Nephron (organoid): ENCODE measurements around the gene PROK1.
A peak's percentile ranks its signal among the peaks of the same experiment; 100 is the strongest.

ENCODE experiments used
- H3K27ac Mint-ChIP-seq, 3 experiments: 2 replicates each; pipeline ENCODE4 v1.8.0; 2020; ENCODE audit warnings: mixed read lengths in 3 of 3, mild to moderate bottlenecking in 2 of 3, moderate library complexity in 1 of 3
- H3K27me3 Mint-ChIP-seq: 2 replicates; pipeline ENCODE4 v1.8.0; 2021; ENCODE audit warnings: low read depth, mild to moderate bottlenecking, moderate library complexity, mixed read lengths
- H3K36me3 Mint-ChIP-seq: 2 replicates; pipeline ENCODE4 v1.8.0; 2020; ENCODE audit warnings: low read depth, mixed read lengths
- H3K4me1 Mint-ChIP-seq: 2 replicates; pipeline ENCODE4 v1.8.0; 2020; ENCODE audit warnings: mixed read lengths
- H3K4me3 Mint-ChIP-seq, 3 experiments: 2 replicates each; pipeline ENCODE4 v1.8.0; 2020; ENCODE audit warnings: mild to moderate bottlenecking in 3 of 3, mixed read lengths in 3 of 3, moderate library complexity in 2 of 3
- H3K9me3 Mint-ChIP-seq: 2 replicates; pipeline ENCODE4 v1.8.0; 2020; ENCODE audit warnings: mixed read lengths
- TF ChIP-seq, protein P1 (sequence below), 3 experiments: fragments of 200-600 bp; sonication (generic); IDR thresholded peaks; one replicate each; pipeline ENCODE4 v1.5.0; 2021; ENCODE audit warnings: antibody characterized with exemption in 3 of 3; ENCODE audit not compliant: unreplicated experiment in 3 of 3

The PROK1 gene

DNA sequence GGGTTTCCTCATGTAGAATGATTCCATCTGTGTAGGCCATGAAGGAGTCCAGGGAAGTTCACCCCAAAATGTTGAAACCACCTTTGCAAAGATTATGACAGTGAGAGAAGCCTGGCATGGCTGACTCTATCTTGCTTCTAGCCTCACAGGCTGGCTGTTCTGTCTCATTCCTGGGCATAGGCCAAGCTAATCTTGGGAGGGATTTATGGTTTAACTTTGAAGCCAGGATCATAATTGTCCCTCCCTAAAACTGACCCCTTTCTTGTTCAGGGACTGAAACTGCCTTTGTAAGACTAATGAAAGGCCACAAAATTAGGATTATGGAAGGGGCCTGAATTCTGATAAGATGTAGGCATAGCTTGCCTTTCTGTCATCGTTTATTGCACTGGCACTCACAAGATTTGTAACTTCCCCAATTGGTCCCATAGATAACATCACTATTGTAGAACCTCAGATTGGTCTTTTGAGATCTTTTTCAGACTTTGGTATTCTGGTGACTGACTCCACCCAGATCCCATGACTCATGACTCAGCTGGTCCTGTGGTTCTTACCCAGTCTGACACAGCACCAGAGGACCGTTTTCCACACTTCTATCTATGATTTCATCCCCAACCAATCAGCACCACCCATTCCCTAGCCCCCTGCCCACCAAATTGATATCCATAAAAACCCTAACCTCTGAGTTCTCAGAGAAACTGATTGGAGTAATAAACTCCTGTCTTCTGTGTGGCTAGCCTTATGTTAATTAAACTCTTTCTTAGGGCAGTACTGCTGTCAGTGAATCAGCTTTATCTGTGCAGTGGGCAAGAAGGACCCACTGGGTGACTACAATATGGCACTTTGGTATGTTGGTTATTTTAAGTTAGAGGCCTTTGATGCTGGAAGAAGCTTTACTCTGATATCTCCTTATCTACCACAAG, 29.8 kb upstream of the PROK1 start:
- H3K9me3 Mint-ChIP-seq: peaks cover 2% of the 10 kb centered on the region
- TF ChIP-seq, protein P1, sequence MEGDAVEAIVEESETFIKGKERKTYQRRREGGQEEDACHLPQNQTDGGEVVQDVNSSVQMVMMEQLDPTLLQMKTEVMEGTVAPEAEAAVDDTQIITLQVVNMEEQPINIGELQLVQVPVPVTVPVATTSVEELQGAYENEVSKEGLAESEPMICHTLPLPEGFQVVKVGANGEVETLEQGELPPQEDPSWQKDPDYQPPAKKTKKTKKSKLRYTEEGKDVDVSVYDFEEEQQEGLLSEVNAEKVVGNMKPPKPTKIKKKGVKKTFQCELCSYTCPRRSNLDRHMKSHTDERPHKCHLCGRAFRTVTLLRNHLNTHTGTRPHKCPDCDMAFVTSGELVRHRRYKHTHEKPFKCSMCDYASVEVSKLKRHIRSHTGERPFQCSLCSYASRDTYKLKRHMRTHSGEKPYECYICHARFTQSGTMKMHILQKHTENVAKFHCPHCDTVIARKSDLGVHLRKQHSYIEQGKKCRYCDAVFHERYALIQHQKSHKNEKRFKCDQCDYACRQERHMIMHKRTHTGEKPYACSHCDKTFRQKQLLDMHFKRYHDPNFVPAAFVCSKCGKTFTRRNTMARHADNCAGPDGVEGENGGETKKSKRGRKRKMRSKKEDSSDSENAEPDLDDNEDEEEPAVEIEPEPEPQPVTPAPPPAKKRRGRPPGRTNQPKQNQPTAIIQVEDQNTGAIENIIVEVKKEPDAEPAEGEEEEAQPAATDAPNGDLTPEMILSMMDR (IDR thresholded peaks at IDR 0.05; ENCODE audit: unreplicated experiment in 3 of 3): no peak
- no peaks in the 10 kb centered on the region for H3K36me3 Mint-ChIP-seq
- no peak overlapping the region for H3K27ac Mint-ChIP-seq
- no peak overlapping the region for H3K4me3 Mint-ChIP-seq
- H3K27me3 Mint-ChIP-seq: peaks cover 4% of the 10 kb centered on the region
- peaks cover 11% of the 10 kb centered on the region for H3K4me1 Mint-ChIP-seq

DNA sequence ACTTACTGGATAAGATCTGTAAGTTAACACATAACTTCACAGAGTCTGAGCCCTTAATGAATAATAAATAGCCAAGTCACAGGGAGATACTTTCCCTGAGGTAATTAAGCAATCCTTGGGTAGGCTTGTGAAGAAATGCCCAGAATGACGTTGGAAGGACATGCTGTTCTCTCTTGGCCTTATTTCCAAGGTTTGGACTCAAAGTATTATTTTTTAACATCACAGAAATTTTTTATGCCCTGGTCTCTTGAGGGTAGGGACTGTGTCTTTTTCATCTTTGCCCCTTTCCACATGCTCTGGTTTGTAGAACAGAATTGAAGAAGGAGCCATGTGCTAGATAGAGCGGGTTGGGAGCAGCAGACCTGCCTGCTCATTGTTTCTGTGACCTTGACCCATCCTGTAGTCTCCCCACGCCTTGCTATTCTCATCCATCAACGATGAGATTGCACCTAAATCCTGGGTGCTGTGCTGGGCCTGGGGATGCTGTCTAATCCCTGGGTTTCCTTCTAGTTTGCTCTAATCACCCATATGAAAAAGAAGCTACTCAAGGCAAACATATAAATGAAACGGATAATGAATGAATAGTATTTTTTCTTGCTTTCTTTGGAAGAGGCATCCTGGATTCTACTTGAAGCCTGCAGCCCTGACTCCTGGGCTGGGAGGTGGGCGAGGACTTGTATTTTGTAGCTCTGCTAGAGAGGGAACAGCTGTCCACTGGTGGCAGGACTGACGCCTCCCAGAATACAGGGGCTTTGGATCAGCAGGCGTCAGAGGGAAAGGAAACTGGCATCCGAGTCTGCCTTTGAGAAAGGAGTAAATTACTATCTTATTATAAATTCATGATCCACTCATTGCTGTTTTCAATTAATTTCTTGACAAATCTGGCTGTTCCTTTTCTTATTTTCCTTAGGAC, 26.0 kb upstream of the PROK1 start:
- H3K27me3 Mint-ChIP-seq: peaks cover 11% of the 10 kb centered on the region
- no peak overlapping the region for H3K4me3 Mint-ChIP-seq
- peaks cover 11% of the 10 kb centered on the region for H3K4me1 Mint-ChIP-seq
- peak overlapping the region in 2 of 3 experiments; percentile 18 to 42 for H3K27ac Mint-ChIP-seq
- H3K36me3 Mint-ChIP-seq: no peaks in the 10 kb centered on the region
- TF ChIP-seq, protein P1 (IDR thresholded peaks at IDR 0.05; ENCODE audit: unreplicated experiment in 3 of 3): no peak
- H3K9me3 Mint-ChIP-seq: peaks cover 2% of the 10 kb centered on the region

DNA sequence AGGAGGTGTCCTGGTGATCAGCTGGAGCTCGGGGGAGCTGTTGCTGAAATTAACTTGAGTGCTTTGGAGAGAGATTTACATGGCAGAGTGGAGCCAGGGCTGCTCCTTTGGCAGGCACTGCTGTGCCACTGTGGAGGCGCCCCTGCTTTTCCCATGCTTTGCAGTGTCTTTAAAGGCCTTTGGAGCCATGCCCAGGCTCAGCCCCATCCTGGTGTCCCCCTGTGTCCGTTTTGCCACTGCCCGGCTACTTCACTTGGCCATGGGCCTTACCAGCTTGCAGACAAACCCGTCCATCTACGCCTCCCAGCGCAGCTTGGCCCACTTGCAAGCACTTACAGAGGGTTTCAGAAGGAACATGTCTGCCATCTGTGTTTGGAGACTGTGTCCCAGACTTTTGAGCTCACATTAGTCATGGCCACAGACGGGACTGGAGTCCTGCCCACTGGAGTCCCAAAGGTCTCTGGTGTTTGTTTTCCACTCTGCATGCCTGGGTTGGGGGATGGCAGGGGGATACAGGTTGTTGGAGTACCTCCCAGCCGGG, 25.3 kb upstream of the PROK1 start:
- Mint-ChIP-seq H3K27ac (peak overlapping the region in 2 of 3 experiments; percentile 18 to 42), H3K36me3 (no peaks in the 10 kb centered on the region), H3K4me1 (peaks cover 11% of the 10 kb centered on the region), H3K27me3 (peaks cover 17% of the 10 kb centered on the region), H3K9me3 (peaks cover 2% of the 10 kb centered on the region), H3K4me3 (no peak overlapping the region)
- TF ChIP-seq, protein P1 (IDR thresholded peaks at IDR 0.05; ENCODE audit: unreplicated experiment in 3 of 3): no peak

DNA sequence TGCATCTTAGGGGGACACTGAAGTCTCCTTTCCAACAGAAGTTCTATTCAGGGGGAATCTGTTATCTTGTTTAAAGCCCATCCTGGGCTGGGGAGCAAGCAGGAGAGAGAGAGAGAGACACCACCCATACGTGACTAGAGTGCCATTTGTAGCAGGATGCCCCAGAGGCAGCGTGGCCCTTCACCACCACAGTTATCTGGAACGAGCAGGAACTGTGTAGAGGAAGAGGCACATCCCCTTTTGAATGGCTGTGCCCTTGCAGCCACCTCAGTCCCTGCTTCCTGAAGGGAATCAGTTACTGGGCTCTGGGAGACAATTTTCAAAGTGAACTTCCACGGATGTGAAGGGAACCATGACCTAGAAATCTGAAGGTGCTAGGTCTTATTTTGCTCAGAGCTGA, 24.1 kb upstream of the PROK1 start:
- TF ChIP-seq, protein P1 (IDR thresholded peaks at IDR 0.05; ENCODE audit: unreplicated experiment in 3 of 3): no peak
- peaks cover 11% of the 10 kb centered on the region for H3K4me1 Mint-ChIP-seq
- H3K9me3 Mint-ChIP-seq: no peaks in the 10 kb centered on the region
- peaks cover 17% of the 10 kb centered on the region for H3K27me3 Mint-ChIP-seq
- no peaks in the 10 kb centered on the region for H3K36me3 Mint-ChIP-seq
- H3K4me3 Mint-ChIP-seq: no peak overlapping the region
- no peak overlapping the region for H3K27ac Mint-ChIP-seq

DNA sequence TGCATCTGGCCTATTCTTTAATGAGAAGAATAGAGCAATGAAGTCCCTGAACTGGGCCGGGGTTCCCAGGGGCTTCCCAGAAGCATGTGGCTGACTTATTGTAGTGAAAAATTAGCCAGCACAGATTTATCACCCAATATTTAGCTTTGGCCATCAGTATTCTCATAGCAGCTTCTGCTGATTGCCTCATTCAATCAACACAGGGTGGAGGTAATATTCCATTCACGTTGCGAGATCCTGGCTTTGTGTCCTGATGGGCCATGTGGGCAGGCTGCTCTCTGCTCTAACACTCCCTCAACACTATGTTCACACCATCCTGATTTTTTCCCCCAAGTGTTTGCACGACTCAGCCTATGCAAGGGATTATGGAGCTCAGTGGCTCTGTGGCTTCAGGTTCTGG, 22.0 kb upstream of the PROK1 start:
- Mint-ChIP-seq H3K4me1 (peaks cover 11% of the 10 kb centered on the region), H3K27me3 (peaks cover 17% of the 10 kb centered on the region)

More for the DNA sequence above, 22.0 kb upstream of the PROK1 start:
- H3K27ac Mint-ChIP-seq: no peak overlapping the region
- TF ChIP-seq, protein P1 (IDR thresholded peaks at IDR 0.05; ENCODE audit: unreplicated experiment in 3 of 3): no peak
- no peaks in the 10 kb centered on the region for H3K36me3 Mint-ChIP-seq
- no peaks in the 10 kb centered on the region for H3K9me3 Mint-ChIP-seq
- no peak overlapping the region for H3K4me3 Mint-ChIP-seq
